HUDEP-2 (cell line): Measurements from ENCODE around the gene LATS2.

Source experiments
- DNase-seq, 76 experiments: peaks; one replicate each; lab custom pipeline; 2025; ENCODE audit not compliant: unreplicated experiment in 76 of 76; lab: John Stamatoyannopoulos, UW

LATS2 gene

DNA sequence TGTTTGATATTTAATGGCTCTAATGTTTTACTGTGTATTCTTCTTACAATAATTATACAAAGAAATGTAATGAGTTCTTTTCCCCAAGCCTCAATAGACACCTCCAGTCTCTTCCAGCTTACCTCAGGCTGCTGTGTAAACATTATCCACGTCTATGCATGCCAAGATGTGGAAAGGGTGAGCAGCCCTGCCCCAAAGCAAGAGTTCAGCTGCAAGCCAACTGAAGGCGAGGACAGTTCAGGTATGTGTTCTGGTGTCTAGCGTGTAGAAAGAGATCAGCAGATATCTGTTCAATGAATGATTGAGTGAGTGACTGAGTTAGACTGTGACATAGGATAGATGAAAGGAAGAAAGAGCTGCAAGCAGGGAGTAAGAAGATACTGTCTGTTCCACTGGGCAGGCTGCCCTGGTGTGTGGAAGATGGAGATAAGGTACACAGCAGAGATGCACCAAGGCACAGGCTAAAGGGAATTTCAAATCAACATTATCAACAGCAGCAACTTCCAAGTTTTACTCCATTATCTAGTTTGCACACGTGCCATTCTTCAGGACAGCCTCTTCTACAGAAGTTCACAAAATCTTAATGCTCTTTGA, 66.0 kb downstream of the LATS2 start:
- DNase-seq, result peak in 74 of 76 experiments; percentile 14 to 96 (median 80)

GRCh38 chr13:20994441-20994821, 67.0 kb downstream of the LATS2 start:
- DNase-seq, result no peak

- DNase-seq, result peak in 71 of 76 experiments; percentile 7 to 79 (median 45)
Measured at GRCh38 chr13:20993661-20994440, 67.5 kb downstream of the LATS2 start.

GRCh38 chr13:20993211-20993610, 68.2 kb downstream of the LATS2 start:
- DNase-seq, result peak in 3 of 76 experiments; percentile 8 to 57 (median 21)

DNA sequence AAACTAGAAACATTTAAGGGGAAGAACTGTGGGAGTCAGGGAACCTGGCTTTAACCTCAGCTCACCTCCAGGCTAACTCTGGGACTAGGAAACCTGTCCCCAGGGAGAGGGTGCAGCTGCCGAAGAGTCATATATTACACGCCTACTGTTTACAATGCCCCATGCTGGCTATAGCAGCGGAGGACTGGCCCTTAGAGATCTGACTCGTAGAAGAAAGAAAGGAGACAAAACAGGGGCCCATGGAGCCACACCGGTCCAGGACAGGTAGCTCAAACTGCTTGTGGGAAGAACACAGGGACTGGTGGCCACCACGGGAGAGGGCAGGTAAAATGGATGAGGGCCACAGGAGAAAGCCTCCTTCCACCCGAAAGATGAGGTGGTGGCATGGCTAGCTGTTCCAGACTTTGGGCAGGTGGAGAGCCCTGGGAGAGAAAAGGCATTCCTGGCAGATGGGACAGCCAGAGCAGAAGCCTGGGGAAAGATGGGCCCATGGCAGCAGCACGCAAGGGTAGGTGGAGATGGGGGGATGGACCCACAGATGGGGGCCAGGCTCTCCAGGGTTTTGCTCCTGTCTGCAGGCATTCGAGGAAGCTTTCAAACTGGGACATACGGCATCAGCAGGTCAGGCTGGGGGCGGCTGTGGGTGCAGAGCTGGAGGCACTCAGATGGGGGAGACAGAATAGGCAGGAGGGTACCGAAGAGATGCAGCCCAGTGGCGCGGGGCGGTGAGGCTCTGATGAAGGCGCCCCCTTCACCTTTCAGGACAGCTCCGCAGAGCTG, 69.5 kb downstream of the LATS2 start:
- DNase-seq, result no peak

DNA sequence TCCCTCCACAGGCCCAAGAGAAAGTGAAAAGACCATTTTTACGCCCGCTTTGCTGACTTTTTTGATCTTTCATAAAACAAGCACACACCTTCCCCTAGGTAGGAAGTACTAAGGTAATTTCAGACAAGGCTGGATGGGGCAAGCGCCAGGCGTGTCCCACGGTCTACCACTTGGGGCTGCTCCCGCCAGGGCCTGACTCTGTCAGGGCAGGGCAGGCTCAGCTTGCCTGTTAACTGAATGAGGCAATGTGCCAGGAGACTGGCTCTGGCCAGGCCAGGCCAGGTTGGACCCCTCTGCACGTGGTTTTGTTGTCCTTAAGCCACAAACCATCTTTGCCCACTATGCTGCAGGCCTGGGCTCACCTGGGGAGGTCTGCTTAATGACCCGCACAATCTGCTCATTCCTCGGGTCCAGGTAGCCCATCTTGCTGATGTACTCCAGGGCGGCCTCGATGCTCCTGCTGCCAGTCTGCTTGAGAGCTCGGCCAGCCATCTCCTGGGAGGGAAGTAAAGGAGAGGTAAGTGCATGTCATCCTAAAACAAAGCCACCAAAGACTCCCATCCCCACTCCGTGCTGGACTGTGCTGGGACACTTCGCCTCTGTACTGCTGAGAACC, 70.4 kb downstream of the LATS2 start:
- DNase-seq, result peak in 6 of 76 experiments; percentile 1 to 12 (median 6)

GRCh38 chr13:20989656-20990321, 71.6 kb downstream of the LATS2 start:
- no peak for DNase-seq

DNA sequence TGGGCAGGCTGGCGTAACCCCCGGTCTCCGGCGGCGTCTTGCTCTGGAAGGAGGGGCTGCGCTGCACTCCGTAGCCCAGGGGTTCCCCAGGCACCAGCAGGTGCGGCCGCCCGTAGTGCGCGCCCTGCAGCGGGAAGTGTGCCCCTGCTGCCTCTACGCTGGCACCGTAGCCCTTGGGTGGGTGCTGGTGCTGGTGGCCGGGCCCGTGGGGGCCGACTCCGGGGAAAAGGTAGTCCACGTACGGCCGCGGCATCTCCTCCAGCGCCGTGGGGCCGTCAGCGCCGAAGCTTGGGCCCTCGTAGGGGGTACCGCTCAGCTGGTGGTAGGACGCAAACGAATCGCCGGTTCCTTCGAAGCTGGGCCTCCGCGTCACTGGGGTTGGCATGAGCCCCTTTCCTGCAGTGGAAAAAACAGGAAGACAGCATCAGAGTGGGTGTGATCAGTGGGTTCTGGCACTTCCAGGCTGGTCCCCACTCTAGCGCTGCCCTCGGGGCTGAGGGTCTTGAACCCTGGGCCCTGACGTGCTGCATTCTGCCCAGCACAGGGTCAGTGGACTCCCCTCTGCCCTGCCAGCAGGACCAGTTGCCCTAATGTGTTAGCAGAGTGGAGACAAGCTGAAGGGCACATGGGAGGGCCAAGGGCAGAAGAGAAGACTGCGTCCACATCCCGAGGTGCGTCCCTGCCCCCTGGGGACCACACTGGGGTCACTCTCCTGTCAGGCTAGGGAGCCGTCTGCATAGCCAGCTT, 72.3 kb downstream of the LATS2 start:
- no peak for DNase-seq

DNA sequence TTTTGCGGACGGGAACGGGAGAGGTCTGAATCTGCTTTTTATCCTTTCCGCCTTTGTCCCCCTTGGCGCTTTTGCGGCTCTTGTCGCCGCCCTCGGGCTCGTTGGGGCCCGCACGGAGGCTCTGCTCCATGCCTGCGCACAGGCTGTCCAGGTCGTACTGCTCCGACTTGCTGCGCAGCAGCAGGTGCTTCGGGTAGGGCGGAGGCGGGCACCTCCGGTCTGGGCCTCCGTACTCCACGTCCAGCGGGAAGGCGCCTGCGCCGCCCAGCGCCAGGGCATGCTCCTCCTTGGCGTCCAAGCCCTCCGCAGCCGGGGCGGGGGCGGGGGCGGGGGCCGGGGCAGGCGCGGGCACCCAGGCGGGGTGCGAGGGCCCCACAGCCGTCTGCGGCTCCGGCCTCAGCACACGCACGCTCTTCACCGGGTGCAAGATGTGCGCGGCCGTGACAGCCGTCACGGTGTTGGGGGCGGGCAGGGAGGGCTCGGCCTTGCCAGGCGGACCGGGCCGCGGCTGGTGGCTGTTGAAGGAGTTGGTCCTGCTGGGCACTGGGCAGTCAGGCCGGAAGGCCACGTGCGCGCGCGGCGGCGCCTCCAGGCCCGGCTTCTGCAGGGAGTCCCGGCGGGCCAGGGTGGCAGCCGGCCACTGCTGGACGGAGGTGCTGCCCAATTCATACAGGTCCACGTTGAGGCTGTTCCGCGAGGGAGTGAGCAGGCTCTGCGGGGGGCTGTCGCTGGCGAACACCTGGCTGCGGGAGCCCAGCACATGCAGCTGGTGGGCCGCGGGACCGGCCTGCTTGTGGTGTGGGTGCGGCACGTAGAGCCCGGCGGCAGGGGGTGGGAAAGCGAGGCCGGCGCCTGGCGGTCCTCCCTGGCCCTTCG, 73.1 kb downstream of the LATS2 start:
- no peak for DNase-seq

DNA sequence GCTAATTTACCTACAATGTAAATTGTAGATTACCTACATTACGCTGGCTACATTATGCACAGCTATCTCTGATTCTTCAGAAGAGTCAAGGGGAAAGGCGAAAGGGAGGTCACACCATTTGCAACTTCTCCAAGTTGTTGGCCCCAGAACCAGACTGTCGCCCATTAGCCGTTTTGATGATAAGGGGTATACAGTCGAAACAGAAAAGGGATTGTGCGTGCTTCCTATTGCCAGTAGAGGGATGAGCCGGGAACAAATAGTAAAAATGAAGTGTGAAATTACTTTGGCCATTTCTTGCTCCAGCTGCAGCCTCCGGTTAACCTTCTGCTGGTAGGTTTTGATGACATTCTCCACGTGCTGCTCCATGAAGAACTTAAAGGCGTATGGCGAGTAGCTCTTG, 73.8 kb downstream of the LATS2 start:
- no peak for DNase-seq

- DNase-seq, result no peak
Measured at GRCh38 chr13:20984879-20985278, 76.5 kb downstream of the LATS2 start.

DNA sequence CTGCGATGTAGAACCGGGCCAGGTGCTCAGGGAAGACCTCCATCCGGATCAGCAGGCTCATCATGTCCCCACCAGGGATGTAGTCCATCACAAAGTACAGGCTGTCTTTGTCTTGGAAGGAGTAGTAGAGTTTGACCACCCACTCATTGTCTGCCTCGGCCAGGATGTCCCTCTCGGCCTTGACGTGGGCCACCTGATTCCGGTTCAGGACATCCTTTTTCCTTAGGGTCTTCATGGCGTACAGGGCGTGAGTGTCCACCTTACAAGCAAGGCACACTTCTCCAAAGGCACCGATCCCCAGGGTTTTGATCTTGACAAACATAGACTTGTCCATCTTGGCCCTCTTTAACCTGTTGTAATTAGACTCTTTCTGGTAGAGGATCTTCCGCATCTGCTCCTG, 78.0 kb downstream of the LATS2 start:
- DNase-seq, result no peak

GRCh38 chr13:20981370-20982095, 79.9 kb downstream of the LATS2 start:
- DNase-seq, result no peak

- DNase-seq, result no peak
Measured at GRCh38 chr13:20980899-20981298, 80.5 kb downstream of the LATS2 start.

DNA sequence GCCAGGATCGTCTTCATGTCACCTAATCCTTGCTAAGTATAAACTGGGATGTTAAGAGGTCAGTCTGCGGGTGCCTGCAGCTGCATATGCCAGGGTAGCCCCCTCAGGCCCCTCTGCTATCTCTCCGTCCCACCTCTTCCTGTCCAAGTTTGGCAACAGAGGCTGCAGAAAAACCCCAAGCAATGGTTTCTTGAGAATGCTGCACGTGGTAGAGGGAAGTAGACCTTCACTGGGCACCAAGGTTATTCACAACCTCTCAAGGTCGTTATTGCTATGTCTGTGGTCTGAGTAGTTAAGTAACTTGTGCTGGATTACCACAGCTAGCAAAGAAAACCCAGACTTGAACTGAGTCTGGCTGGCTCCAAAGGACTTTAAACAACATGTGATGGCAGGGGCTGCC, 81.0 kb downstream of the LATS2 start:
- DNase-seq, result no peak

DNA sequence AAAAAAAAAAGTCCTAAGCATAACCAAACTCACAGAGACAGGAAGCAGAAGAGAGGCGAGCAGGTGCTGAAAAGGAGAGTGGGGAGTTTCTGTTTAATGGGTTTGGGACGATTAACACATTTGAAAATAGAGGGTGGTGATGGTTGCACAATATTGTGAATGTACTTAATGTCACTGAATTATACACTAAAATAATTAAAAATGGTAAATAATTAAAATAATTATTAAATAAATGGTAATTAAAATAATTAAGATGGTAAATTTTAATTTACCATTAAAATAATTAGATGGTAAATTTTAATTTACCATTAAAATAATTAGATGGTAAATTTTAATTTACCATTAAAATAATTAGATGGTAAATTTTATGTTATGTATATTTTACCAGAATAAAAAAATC, 84.0 kb downstream of the LATS2 start:
- DNase-seq, result no peak

DNA sequence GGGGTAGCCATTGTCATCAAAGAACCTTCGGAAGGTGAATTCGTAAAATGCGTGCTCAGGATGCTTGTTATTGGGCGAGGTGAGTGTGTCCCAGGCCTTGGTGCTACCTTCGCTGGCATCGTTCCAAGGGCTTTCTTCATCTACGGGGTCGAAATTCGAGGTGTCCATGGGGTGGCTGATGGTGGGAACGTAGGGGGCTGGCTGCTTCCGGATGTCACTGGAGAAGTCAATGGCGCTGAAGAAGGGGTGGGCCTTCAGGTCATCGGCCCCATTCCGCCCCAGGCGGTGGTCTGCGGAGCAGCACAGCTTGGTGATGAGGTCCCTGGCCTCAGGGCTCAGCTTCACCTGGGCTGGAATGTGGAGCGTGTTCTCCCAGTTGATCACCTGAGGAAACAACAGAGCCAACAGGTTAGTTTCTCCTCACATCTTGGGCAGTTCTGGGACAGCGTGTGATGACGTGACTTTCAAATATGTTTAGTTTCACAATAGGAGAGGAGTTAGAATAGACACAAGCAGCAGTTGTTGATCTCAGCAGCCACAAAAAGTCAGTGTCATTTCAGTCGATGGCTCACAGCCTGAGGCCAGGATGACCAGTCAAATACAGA, 86.3 kb downstream of the LATS2 start:
- DNase-seq, result no peak

DNA sequence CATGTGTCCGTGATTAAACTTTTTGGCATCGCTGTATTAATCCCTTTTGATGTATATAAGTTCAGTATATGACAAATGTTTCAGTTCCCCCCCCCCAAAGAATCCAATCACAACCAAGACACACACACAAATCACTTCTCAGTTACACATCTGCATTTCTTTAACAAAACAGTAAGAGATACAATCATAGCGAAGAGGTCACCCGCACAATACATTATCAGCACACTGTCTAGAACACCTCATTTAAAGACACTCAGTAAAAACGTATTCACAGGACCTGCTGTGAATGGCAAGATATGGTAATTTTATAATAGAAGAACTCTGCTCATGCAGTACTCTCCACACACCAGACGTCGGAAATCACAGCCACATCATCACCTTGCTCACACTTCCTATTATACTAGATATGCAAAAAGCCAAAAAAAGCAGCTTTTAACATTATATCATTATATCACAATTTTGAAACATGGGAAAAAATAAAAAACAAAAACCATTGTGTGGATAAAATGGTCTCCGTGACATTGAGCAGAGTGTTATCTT, 87.4 kb downstream of the LATS2 start:
- DNase-seq, result no peak
